Erythroblast (primary cell): Measurements from ENCODE around the gene RRBP1.

Source experiments
- GATA1 ChIP-seq: IDR thresholded peaks from 2 replicates; pipeline ENCODE4 v1.6.1; 2011; ENCODE audit warnings: low read depth, mild to moderate bottlenecking, control low read depth, low read length, moderate library complexity
- POLR2A ChIP-seq: IDR thresholded peaks from 2 replicates; pipeline ENCODE4 v1.6.1; 2011; ENCODE audit warnings: mild to moderate bottlenecking, low read length

DNA sequence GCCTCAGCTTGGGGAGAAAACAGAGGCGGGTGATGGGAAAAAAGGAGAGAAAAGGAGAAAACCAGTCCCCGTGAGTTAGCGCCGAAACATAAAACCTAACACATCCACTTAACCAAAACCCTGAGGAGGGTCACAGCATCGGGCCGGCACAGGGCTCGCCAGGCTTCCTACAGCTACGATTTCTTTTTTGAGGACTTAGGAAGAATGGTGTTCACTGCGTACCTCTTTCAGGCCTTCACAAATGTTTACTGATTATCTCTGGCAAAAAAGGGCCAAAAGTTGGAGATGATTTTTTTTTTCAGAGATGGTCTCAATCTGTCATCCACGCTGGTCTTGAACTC lies 63.4 kb downstream of the RRBP1 start:
- no peak for TF ChIP-seq POLR2A
- no peak for TF ChIP-seq GATA1
